ENCODE measurements around the gene SPINT1. TPM values are rescaled to one million over a fixed set of nuclear protein-coding genes. Genes with fewer than 3 reads are reported as not detected.

The SPINT1 gene
- total RNA-seq (2016; rRNA removed; fragmentation: Illumina TruSeq; extraction: Trizol), result 0.45 and 0.49 TPM in 2 replicates
- total RNA-seq (2016; cell fraction: cytosol; rRNA removed; fragmentation: Illumina TruSeq; extraction: Trizol; ENCODE audit: low read depth), result 0.10 and 0.44 TPM in 2 replicates
- 0.21 and 0.50 TPM in 2 replicates for total RNA-seq (2016; cell fraction: insoluble cytoplasmic fraction; rRNA removed; fragmentation: Illumina TruSeq; extraction: Trizol)
- total RNA-seq (2016; cell fraction: membrane; rRNA removed; fragmentation: Illumina TruSeq; extraction: Trizol), result 0.14 and 0.25 TPM in 2 replicates
- total RNA-seq (2016; cell fraction: nucleus; rRNA removed; fragmentation: Illumina TruSeq; extraction: Trizol), result 0.88 and 2.1 TPM in 2 replicates
- polyA plus RNA-seq (2011; rRNA removed), result 2.5 and 2.8 TPM in 2 replicates
- 3.4 and 3.9 TPM in 2 replicates for polyA plus RNA-seq (2011; cell fraction: cytosol; rRNA removed)
- 7.6 and 10.2 TPM in 2 replicates for polyA plus RNA-seq (2011; cell fraction: nucleus; rRNA removed)
- 2.7 and 2.9 TPM in 2 replicates for polyA plus RNA-seq (2012)
- polyA plus RNA-seq (2016; cell fraction: cytosol; fragmentation: Illumina TruSeq; extraction: Trizol; ENCODE audit: low read depth), result 0.20 and 0.25 TPM in 2 replicates
- 0.21 and 0.37 TPM in 2 replicates for polyA plus RNA-seq (2016; cell fraction: insoluble cytoplasmic fraction; fragmentation: Illumina TruSeq; extraction: Trizol; ENCODE audit: low read depth)
- polyA plus RNA-seq (2016; cell fraction: membrane; fragmentation: Illumina TruSeq; extraction: Trizol; ENCODE audit: low read depth), result 0.24 and 0.43 TPM in 2 replicates
- 3.0 TPM in 2 replicates for polyA plus RNA-seq (2016; cell fraction: nucleus; fragmentation: Illumina TruSeq; extraction: Trizol; ENCODE audit: insufficient read depth, low read depth)
- polyA minus RNA-seq (2011; rRNA and poly(A)+ RNA removed; ENCODE audit: low replicate concordance), result 0.37 and 3.2 TPM in 2 replicates
- polyA minus RNA-seq (2011; cell fraction: cytosol; rRNA and poly(A)+ RNA removed), result 2.2 TPM in 2 replicates
- 1.0 and 2.6 TPM in 2 replicates for polyA minus RNA-seq (2011; cell fraction: nucleus; rRNA and poly(A)+ RNA removed)
- Bru-seq, nascent RNA, result percentile 23 among the genes with signal in this experiment
- percentile 39 among the genes with signal in this experiment for BruChase-seq, experiment 1, labeled RNA remaining after a 6-hour chase
- percentile 28 among the genes with signal in this experiment for BruChase-seq, experiment 2, labeled RNA remaining after a 2-hour chase
- long read RNA-seq, experiment 1, partial matches to known transcripts, result 0 of 6 reads
- long read RNA-seq, experiment 1, other reads (novel, unspliced or antisense), result 2 of 6 reads
- long read RNA-seq, experiment 2, partial matches to known transcripts, result 1 of 8 reads
- long read RNA-seq, experiment 2, other reads (novel, unspliced or antisense), result 6 of 8 reads

- CTCF ChIA-PET (ENCODE audit: low intra/inter-chr PET ratio, low total read pairs), result no interaction called here
- intact Hi-C loops (cut with micrococcal nuclease; ENCODE audit: unreplicated experiment), result no loop called here
- no TSS peak for BruUV-seq (replicated peaks)
- H3K4me1 ChIP-seq (ENCODE audit: insufficient read depth, low read length), result peaks cover 48% of the 10 kb centered on the region
- no peaks in the 10 kb centered on the region for H3K36me3 ChIP-seq (replicated peaks in 1 of 2; ENCODE audit: control insufficient read depth in 1 of 2, insufficient read depth in 2 of 2, low read length in 2 of 2)
- FAIRE-seq, result no peak
- no peak within 1 kb of the TSS for H3K27ac ChIP-seq (ENCODE audit: extremely low read length, insufficient read depth, low read length)
- 67% methylated on average over 10 of the region's 89 CpGs for WGBS (ENCODE audit: low lambda C conversion rate)
- no peak for DNase-seq (ENCODE audit: low spot score)
- peak within 1 kb of the TSS; percentile 37 to 73 (median 51) for H3K4me3 ChIP-seq (replicated peaks in 1 of 3; ENCODE audit: insufficient read depth in 1 of 3, low read depth in 2 of 3, low read length in 3 of 3)
- peak; percentile 15; the same call in 2 of the 3 replicates for ATAC-seq
- H2AFZ ChIP-seq (ENCODE audit: low read length), result peak within 1 kb of the TSS; percentile 60
- H3K9ac ChIP-seq (ENCODE audit: insufficient read depth, low read depth, low read length), result peak within 1 kb of the TSS; percentile 38; the same call in 1 of the 2 replicates
- H3K9me3 ChIP-seq (ENCODE audit: low read length), result no peaks in the 10 kb centered on the region
- H3K27me3 ChIP-seq (ENCODE audit: control insufficient read depth in 1 of 2, insufficient read depth in 2 of 2, low read length in 2 of 2), result peaks cover 4 to 17% of the 10 kb centered on the region in 2 experiments; a peak in 3 of 5 replicates
- H4K20me1 ChIP-seq (ENCODE audit: insufficient read depth, low read length), result no peaks in the 10 kb centered on the region
- POLR2A ChIA-PET, result interaction anchor here (0.9 kb wide), 1 partner anchor 51 kb away, joined by 3 read pairs; the partner anchor contains the start of gene VPS18
- peak within 1 kb of the TSS; percentile 98 for H3K4me2 ChIP-seq (ENCODE audit: low read depth, low read length)
- in situ Hi-C loops (cut with HindIII; ENCODE audit: extremely low pct_ligation_motif_present, low pct_unique_long_range_greater_than_20kb), result no loop called here
- H3K79me2 ChIP-seq (ENCODE audit: insufficient read depth, low read length), result no peaks in the 10 kb centered on the region
- TF ChIP-seq FOSL2 (CRISPR knock-in tag; IDR thresholded peaks at IDR 0.05) (no peak), NFRKB (IDR thresholded peaks at IDR 0.05) (no peak), ZEB1 (IDR thresholded peaks at IDR 0.05; ENCODE audit: insufficient replicate concordance, low read depth) (peak; percentile 97), SP1 (IDR thresholded peaks at IDR 0.05) (no peak), SP1 (CRISPR knock-in tag; IDR thresholded peaks at IDR 0.05) (no peak), ZNF224 (CRISPR knock-in tag; IDR thresholded peaks at IDR 0.05) (no peak), SAFB2 (CRISPR knock-in tag; IDR thresholded peaks at IDR 0.05; ENCODE audit: borderline replicate concordance, low read depth) (no peak), ZNF777 (CRISPR knock-in tag; IDR thresholded peaks at IDR 0.05) (peak; percentile 77), ZFY (CRISPR knock-in tag; IDR thresholded peaks at IDR 0.05) (peak; percentile 33; the same call in 1 of the 2 replicates), PBX2 (CRISPR knock-in tag; IDR thresholded peaks at IDR 0.05) (no peak), HNRNPLL (IDR thresholded peaks at IDR 0.05; ENCODE audit: low read depth, low read length, poor library complexity, severe bottlenecking) (peak; percentile 81), NCOA5 (CRISPR knock-in tag; IDR thresholded peaks at IDR 0.05) (no peak), ZNF773 (CRISPR knock-in tag; IDR thresholded peaks at IDR 0.05; ENCODE audit: borderline replicate concordance) (0 out of 2 replicates have a peak, but pooled peaks have one; percentile 22), ZFX (CRISPR knock-in tag; IDR thresholded peaks at IDR 0.05; ENCODE audit: low read depth) (peak; percentile 32; the same call in 1 of the 2 replicates), ZNF800 (CRISPR knock-in tag; IDR thresholded peaks at IDR 0.05) (0 out of 2 replicates have a peak, but pooled peaks have one; percentile 20), TBX2 (CRISPR knock-in tag; IDR thresholded peaks at IDR 0.05; ENCODE audit: borderline replicate concordance) (0 out of 2 replicates have a peak, but pooled peaks have one; percentile 31)
Observed at GRCh38 chr15:40843885-40844695, at the start of gene SPINT1. Gene SPINT1 (plus strand): TSS chr15:40844048. CDS start chr15:40844555, 507 bp downstream.
